ENCODE results near the gene MGAT5B. TPM values are rescaled to one million over a fixed set of nuclear protein-coding genes. Genes with fewer than 3 reads are reported as not detected.

The MGAT5B gene
- total RNA-seq (2021; fragmentation: NEBNext Ultra II Directional; extraction: Animal tissue kit (Norgen Biotek cat#: 25700)): 1 to 10 TPM; 1.5 to 2.3 (median 1.8) TPM
- long read RNA-seq, partial matches to known transcripts: 0 of 2 reads
- long read RNA-seq, other reads (novel, unspliced or antisense): 2 of 2 reads

GRCh38 chr17:76868176-76868668, at the start of gene MGAT5B:
MGAT5B (plus strand) TSS chr17:76868404; CDS start chr17:76869030, 626 bp downstream.
- peak; percentile 53 for DNase-seq
- peaks cover 37% of the 10 kb centered on the region for H3K4me1 Mint-ChIP-seq (ENCODE audit: low read depth)
- peaks cover 6% of the 10 kb centered on the region for H3K27me3 Mint-ChIP-seq (ENCODE audit: insufficient read depth)
- no peaks in the 10 kb centered on the region for H3K36me3 Mint-ChIP-seq (ENCODE audit: low read depth)
- peak within 1 kb of the TSS; percentile 86 for H3K4me3 Mint-ChIP-seq
- TF ChIP-seq CTCF (IDR thresholded peaks at IDR 0.05): peak; percentile 89
- H3K27ac Mint-ChIP-seq: peak within 1 kb of the TSS; percentile 90
- no peaks in the 10 kb centered on the region for H3K9me3 Mint-ChIP-seq

DNA sequence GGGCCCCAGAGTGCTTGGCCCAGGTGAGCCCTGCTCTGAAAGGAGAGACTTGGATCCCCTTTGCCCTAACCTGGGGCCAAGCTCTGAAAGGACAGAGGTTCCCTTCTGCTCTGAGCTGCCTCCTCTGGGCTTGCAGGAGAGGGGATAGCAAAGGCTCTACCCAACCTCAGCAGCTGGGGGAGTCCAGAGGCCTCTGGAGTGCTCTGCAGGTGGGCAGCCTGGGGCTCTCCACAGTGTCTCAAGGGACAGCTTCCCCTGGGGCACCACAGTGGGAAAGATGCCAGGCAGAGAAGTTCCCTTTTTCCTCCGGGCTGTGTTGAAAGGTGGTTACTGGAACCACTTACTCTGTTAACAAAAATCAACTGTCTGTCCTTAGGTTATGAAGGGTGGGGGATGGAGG, 48.2 kb upstream of the MGAT5B start:
- DNase-seq: no peak
- no peak for TF ChIP-seq CTCF (IDR thresholded peaks at IDR 0.05)
- Mint-ChIP-seq H3K27ac (no peak overlapping the region), H3K27me3 (ENCODE audit: insufficient read depth) (peaks cover 28% of the 10 kb centered on the region), H3K4me3 (no peak overlapping the region), H3K36me3 (ENCODE audit: low read depth) (no peaks in the 10 kb centered on the region), H3K9me3 (no peaks in the 10 kb centered on the region), H3K4me1 (ENCODE audit: low read depth) (no peaks in the 10 kb centered on the region)

GRCh38 chr17:76820561-76820960, 47.6 kb upstream of the MGAT5B start:
- no peaks in the 10 kb centered on the region for H3K9me3 Mint-ChIP-seq
- no peak for DNase-seq
- no peak for TF ChIP-seq CTCF (IDR thresholded peaks at IDR 0.05)
- H3K27me3 Mint-ChIP-seq (ENCODE audit: insufficient read depth): peaks cover 29% of the 10 kb centered on the region
- H3K4me1 Mint-ChIP-seq (ENCODE audit: low read depth): no peaks in the 10 kb centered on the region
- no peak overlapping the region for H3K27ac Mint-ChIP-seq
- H3K36me3 Mint-ChIP-seq (ENCODE audit: low read depth): no peaks in the 10 kb centered on the region
- no peak overlapping the region for H3K4me3 Mint-ChIP-seq

DNA sequence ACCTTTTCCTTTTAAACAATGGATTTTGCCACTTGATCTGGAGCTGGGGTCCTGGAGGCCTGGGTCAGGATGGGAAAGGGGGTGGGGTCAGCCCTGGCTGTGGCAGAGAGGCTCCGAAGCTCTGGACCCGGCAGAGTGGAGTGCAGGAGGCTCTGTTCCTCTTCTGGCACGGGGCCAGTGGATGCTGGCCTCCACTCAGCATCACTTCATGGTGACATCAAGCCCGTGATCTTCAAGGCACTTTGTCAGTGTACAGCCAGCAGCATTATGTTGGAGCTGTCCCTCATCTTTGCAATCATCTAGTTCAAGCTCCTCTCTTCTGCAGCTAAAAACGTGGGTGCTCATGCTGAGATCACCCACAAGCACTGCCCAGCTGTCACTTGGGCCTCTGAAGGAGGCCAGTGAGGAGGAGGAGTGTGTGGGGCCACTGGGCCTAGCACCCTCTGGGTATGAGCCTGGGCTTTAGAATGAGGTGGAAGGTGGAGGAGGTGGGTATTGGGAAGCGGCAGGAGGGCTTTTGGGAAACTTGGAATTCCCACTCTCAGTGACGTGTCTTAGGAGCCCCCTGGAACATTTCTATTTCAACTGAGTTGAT, 45.9 kb upstream of the MGAT5B start:
- Mint-ChIP-seq H3K9me3 (no peaks in the 10 kb centered on the region), H3K27ac (no peak overlapping the region), H3K4me3 (no peak overlapping the region), H3K36me3 (ENCODE audit: low read depth) (no peaks in the 10 kb centered on the region), H3K4me1 (ENCODE audit: low read depth) (no peaks in the 10 kb centered on the region), H3K27me3 (ENCODE audit: insufficient read depth) (peaks cover 38% of the 10 kb centered on the region)
- no peak for TF ChIP-seq CTCF (IDR thresholded peaks at IDR 0.05)
- DNase-seq: no peak

DNA sequence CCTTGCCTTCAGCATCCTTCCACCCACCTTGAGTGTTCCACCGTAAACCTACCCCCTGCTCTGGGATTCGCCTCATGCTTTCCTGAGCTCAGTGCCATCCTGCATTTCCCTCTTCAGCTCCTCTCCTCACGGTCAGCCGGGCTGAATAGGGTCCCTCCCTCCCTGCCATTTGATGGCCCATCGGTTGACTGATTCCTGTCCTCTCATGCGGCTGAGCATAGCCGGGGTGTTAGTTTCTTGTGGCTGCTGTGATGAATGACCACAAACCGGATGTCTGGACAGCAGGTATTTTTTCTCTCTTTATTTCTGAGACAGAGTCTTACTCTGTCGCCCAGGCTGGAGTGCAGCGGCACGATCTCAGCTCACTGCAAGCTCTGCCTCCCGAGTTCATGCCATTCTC, 44.1 kb upstream of the MGAT5B start:
- Mint-ChIP-seq H3K9me3 (no peaks in the 10 kb centered on the region), H3K36me3 (ENCODE audit: low read depth) (no peaks in the 10 kb centered on the region), H3K4me3 (no peak overlapping the region), H3K4me1 (ENCODE audit: low read depth) (no peaks in the 10 kb centered on the region), H3K27me3 (ENCODE audit: insufficient read depth) (peaks cover 37% of the 10 kb centered on the region), H3K27ac (no peak overlapping the region)
- no peak for DNase-seq
- no peak for TF ChIP-seq CTCF (IDR thresholded peaks at IDR 0.05)

Measured in HFFc6 (cell line).